Measurements from ENCODE around the gene RALB.
A peak's percentile ranks its signal among the peaks of the same experiment; 100 is the strongest.
"Not testable (repeated sequence)": the region's sequence is repeated elsewhere in the genome, so short reads cannot be mapped to it uniquely, and the experiment has no call there.

Gene RALB

GRCh38 chr2:120255986-120256650, 3.5 kb downstream of the RALB start:
- no peak for DNase-seq (ENCODE audit: low read depth, low spot score)
- H3K4me3 ChIP-seq (ENCODE audit: low read length) = no peak overlapping the region

GRCh38 chr2:120256651-120257000, 4.0 kb downstream of the RALB start:
- no peak for DNase-seq (ENCODE audit: low read depth, low spot score)
- H3K4me3 ChIP-seq (ENCODE audit: low read length) = no peak overlapping the region

- no peak overlapping the region for H3K4me3 ChIP-seq (ENCODE audit: low read length)
- no peak for DNase-seq (ENCODE audit: low read depth, low spot score)
These were observed 4.9 kb downstream of the RALB start for GRCh38 chr2:120257522-120257921.

DNA sequence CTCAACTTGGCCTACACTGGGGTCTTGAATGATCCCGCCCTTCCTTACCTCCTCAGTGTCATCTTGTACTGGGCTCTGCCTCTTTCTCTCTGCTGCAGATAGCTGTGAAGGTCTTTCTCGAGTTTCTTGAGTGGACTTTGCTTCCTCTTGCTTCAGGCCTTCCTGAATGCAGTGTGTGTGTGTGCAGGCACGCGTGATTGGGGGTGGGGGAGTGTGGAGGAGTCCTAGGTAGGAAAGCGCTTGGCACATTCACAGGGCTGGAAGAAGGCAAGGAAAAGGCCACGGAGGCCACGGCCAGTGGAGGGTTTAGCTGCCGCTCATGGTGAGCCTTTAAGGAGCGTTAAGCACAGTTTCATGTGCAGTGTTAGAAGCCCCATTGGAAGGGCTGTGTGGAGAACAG, 5.5 kb downstream of the RALB start:
- H3K4me3 ChIP-seq (ENCODE audit: low read length) = no peak overlapping the region
- DNase-seq (ENCODE audit: low read depth, low spot score) = no peak

GRCh38 chr2:120259939-120260338, 7.3 kb downstream of the RALB start:
- not testable (repeated sequence) for H3K4me3 ChIP-seq (ENCODE audit: low read length); DNase-seq (ENCODE audit: low read depth, low spot score)

- no peak overlapping the region for H3K4me3 ChIP-seq (ENCODE audit: low read length)
- no peak for DNase-seq (ENCODE audit: low read depth, low spot score)
These were observed 8.1 kb downstream of the RALB start for GRCh38 chr2:120260736-120261135.

DNA sequence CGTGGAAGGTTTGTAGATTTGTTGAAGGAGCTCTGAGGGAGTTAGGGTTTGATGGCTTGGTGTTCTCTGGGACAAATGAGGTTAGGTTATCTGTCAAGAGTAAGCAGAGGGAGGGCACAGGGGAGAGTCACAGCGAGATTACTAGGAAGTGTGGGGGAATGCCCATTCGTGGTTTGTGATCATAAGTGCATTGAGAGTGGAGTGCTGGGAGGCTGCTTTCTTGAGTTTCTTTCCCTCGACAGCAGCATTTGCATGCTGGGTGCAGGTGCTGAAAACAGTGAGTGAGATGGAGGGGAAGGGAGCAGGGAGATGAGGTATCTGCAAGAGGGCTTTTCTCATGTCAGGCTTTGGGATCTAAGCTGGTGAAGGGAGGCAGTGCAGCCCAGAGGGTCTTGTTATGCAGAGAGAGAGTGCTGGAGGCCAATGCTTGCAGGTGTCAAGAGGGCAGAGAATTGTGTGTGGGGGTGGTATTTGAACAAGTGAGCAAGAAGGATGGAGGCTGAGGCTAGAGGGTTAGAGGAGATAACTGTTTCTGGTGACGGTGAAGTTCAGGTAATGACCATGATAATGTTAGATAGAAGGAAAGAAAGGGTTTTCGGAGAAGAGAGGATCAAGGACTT, 8.8 kb downstream of the RALB start:
- DNase-seq (ENCODE audit: low read depth, low spot score) = no peak
- no peak overlapping the region for H3K4me3 ChIP-seq (ENCODE audit: low read length)

DNA sequence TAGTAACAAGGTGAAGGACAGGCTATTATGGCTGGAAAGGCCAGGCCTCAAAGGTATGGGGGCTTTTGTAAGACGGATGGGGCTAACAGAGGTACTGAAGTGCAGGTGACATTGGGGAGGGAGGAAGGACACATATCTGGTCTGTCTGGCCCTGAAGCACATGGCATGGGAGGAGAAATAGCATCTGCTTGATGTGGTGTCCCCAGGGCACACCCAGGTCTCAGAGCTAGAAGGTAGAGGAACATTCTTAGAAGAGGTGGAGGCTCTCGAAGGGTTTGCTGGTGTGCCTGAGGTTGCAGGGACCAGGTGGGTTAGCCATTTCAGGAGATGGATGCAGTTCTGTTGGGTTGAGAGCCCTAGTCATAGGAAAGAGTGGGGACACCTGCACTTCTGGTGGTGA, 9.5 kb downstream of the RALB start:
- H3K4me3 ChIP-seq (ENCODE audit: low read length) = no peak overlapping the region
- no peak for DNase-seq (ENCODE audit: low read depth, low spot score)

DNA sequence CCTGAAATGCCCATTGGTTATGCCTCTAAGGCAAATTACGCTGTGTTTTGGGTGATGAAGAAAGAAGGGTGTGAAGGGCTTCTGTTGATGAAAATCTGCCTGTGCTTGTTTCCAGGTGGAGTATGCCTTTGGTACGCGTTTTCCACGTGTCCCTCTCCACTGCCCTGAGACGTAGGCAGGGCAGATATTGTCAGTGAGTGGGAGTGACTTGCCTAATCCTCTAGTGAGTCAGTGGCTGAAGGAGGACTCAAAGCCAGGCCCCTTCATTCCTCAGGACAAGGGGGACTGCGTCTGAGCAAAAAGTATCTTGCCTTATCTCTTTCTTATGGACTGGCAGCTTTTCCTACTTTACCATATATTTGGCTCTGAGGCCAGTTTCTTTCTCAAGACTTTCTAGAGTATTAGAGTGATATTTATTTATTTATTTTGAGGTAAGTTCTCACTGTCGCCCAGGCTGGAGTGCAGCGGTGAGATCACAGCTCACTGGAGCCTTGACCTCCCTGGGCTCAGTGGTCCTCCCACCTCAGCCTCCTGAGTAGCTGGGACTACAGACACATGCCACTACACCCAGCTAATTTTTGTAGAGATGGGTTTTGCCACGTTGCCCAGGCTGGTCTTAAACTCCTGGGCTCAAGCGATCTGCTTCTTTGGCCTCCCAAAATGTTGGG, 10.2 kb downstream of the RALB start:
- DNase-seq (ENCODE audit: low read depth, low spot score) = no peak
- no peak overlapping the region for H3K4me3 ChIP-seq (ENCODE audit: low read length)

- DNase-seq (ENCODE audit: low read depth, low spot score) = no peak
- H3K4me3 ChIP-seq (ENCODE audit: low read length) = no peak overlapping the region
These were observed 12.4 kb downstream of the RALB start for GRCh38 chr2:120265006-120265405.

- no peak for DNase-seq (ENCODE audit: low read depth, low spot score)
- no peak overlapping the region for H3K4me3 ChIP-seq (ENCODE audit: low read length)
These were observed 14.7 kb downstream of the RALB start for GRCh38 chr2:120267348-120267747.

DNA sequence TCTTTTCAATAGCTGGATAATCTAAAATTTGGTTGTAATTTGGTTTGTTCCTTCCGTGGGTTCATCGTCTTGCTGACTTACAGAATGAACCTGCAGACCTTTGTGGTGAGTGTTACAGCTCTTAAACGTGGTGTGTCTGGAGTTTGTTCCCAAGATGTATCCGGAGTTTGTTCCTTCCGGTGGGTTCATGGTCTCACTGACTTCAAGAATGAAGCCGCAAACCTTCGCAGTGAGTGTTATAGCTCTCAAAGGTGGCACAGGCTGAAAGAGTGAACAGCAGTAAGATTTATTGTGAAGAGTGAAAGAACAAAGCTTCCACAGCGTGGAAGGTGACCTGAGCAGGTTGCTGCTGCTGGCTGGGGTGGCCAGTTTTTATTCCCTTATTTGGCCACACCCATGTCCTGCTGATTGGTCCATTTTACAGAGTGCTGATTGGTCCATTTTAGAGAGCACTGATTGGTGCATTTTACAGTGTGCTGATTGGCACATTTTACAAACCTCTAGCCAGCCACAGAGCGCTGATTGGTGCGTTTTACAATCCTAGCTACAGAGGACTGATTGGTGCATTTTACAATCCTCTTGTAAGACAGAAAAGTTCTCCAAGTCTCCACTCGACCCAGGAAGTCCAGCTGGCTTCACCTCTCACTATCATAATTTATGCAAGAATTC, 16.6 kb downstream of the RALB start:
- H3K4me3 ChIP-seq (ENCODE audit: low read length) = no peak overlapping the region
- peak; percentile 49 for DNase-seq (ENCODE audit: low read depth, low spot score)

GRCh38 chr2:120269816-120270215, 17.2 kb downstream of the RALB start:
- H3K4me3 ChIP-seq (ENCODE audit: low read length) = no peak overlapping the region
- no peak for DNase-seq (ENCODE audit: low read depth, low spot score)

- no peak overlapping the region for H3K4me3 ChIP-seq (ENCODE audit: low read length)
- DNase-seq (ENCODE audit: low read depth, low spot score) = no peak
These were observed 19.2 kb downstream of the RALB start for GRCh38 chr2:120271711-120272379.

DNA sequence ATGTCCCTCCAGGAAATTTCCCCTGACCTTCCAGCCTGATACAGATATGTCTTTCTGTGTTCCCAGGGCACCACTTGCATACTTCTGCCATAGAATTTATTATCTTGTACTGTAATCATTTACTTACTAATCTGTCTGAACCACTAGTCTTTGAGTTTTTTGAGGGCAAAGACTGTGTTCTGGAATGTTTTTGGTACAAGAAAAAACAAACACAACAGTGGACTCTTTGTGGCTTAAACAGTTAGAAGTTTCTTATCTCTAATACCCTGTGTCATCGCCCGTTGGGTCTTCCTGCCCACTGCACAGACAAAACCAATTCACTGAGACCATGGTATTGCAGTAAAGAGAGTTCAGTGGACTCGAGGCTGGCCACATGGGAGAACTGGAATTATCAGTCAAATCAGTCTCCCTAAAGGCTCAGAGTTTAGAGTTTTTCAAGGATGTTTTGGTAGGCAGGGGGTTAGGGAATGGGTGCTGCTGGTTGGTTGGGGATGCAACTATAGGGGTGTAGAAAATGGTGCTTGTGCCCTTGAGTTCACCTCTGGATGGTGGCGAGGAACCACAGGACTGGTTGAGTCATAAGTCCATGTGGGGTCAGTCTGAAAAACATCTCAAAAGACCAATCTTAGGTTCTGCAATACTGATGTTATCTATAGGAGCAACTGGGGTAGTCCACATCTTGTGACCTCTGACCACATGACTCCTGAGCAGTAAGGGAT, 20.3 kb downstream of the RALB start:
- H3K4me3 ChIP-seq (ENCODE audit: low read length) = no peak overlapping the region
- DNase-seq (ENCODE audit: low read depth, low spot score) = no peak

- DNase-seq (ENCODE audit: low read depth, low spot score) = no peak
- H3K4me3 ChIP-seq (ENCODE audit: low read length) = no peak overlapping the region
These were observed 23.2 kb downstream of the RALB start for GRCh38 chr2:120275617-120276400.

GRCh38 chr2:120277505-120278205, 25.0 kb downstream of the RALB start:
- no peak for DNase-seq (ENCODE audit: low read depth, low spot score)

GRCh38 chr2:120278901-120279300, 26.2 kb downstream of the RALB start:
- no peak overlapping the region for H3K4me3 ChIP-seq (ENCODE audit: low read length)
- no peak for DNase-seq (ENCODE audit: low read depth, low spot score)

More at GRCh38 chr2:120277505-120278205, 25.0 kb downstream of the RALB start:
- H3K4me3 ChIP-seq (ENCODE audit: low read length) = no peak overlapping the region
